Naive thymus-derived CD8-positive, alpha-beta T cell (primary cell): ENCODE measurements around the gene TXLNG. TPM values are rescaled to one million over a fixed set of nuclear protein-coding genes. Genes with fewer than 3 reads are reported as not detected.
"Not testable (repeated sequence)": the region's sequence is repeated elsewhere in the genome, so short reads cannot be mapped to it uniquely, and the experiment has no call there.

Source experiments
- ATAC-seq, 2 donors: fragments of 150-1000 bp; cut with Tn5 transposase in 1 of 2; sonication (Bioruptor Pico), chemical (Tn5 transposase) in 1 of 2; 1 replicate in 1 of 2; 2 replicates in 1 of 2; pipeline ENCODE4 v1.10.0; 2021; ENCODE audit warnings: mild to moderate bottlenecking in 2 of 2, moderate library complexity in 2 of 2
- POLR2A ChIA-PET: fragments of 350-600 bp; sonication (Branson Sonifier 250); formaldehyde crosslinking; loops from one replicate; lab custom pipeline; 2021; ENCODE audit warnings: antibody characterized with exemption; lab: Charles Lee
- DNase-seq, 10 donors: peaks; one replicate each; pipeline versions ENCODE4 v3.0.0 to v3.0.0-alpha.2; 2020 to 2022
- H3K27ac Mint-ChIP-seq, 10 donors: one replicate each; pipeline ENCODE4 v1.8.0; 2020 to 2022; ENCODE audit warnings: mild to moderate bottlenecking in 10 of 10, mixed read lengths in 10 of 10, moderate library complexity in 4 of 10, inconsistent platforms in 1 of 10
- H3K27me3 Mint-ChIP-seq, 5 donors: one replicate each; pipeline ENCODE4 v1.8.0; 2021 to 2022; ENCODE audit warnings: mixed read lengths in 5 of 5
- H3K36me3 Mint-ChIP-seq, 3 donors: one replicate each; pipeline ENCODE4 v1.8.0; 2020 to 2022; ENCODE audit warnings: mixed read lengths in 3 of 3, mild to moderate bottlenecking in 2 of 3, inconsistent platforms in 1 of 3
- H3K4me1 Mint-ChIP-seq, 4 donors: one replicate each; pipeline ENCODE4 v1.8.0; 2021 to 2022; ENCODE audit warnings: mixed read lengths in 4 of 4
- H3K4me3 Mint-ChIP-seq, 10 donors: one replicate each; pipeline ENCODE4 v1.8.0; 2020 to 2022; ENCODE audit warnings: mild to moderate bottlenecking in 10 of 10, mixed read lengths in 10 of 10, moderate library complexity in 6 of 10, inconsistent platforms in 1 of 10
- H3K9me3 Mint-ChIP-seq, 9 donors: one replicate each; pipeline ENCODE4 v1.8.0; 2020 to 2022; ENCODE audit warnings: mixed read lengths in 9 of 9, mild to moderate bottlenecking in 3 of 9, inconsistent platforms in 1 of 9, moderate library complexity in 1 of 9
- polyA plus RNA-seq, 3 donors: library from polyadenylated mRNA; unstranded; fragments of 300-500 nt; fragmentation: Illumina TruSeq; gene quantifications; one replicate each; pipeline ENCODE4 v1.2.3, GENCODE V29; 2021
- total RNA-seq, 8 experiments: library from RNA in 2 of 8; stranded (reverse) in 2 of 8; gene quantifications; one replicate each; pipeline ENCODE4 v1.2.3 and lab custom pipeline; 2021 to 2026

The TXLNG gene
- total RNA-seq (10 to 100 TPM; 26.0 to 26.5 TPM), polyA plus RNA-seq (10 to 100 TPM; 15.7 to 28.4 (median 18.4) TPM), total RNA-seq (lab: John Stamatoyannopoulos, UW) (68.4 to 178 (median 108) reads per million in 6 experiments)

- Mint-ChIP-seq H3K9me3 (no peaks in the 10 kb centered on the region), H3K4me3 (peak within 1 kb of the TSS; percentile 93 to 100 (median 98)), H3K27me3 (no peaks in the 10 kb centered on the region), H3K36me3 (peaks cover 0 to 7% (median 0%) of the 10 kb centered on the region in 3 donors), H3K27ac (peak within 1 kb of the TSS; percentile 90 to 97 (median 94)), H3K4me1 (peaks cover 6 to 24% (median 14%) of the 10 kb centered on the region in 4 donors)
- POLR2A ChIA-PET = interaction anchor here (0.6 to 1.0 kb wide), 3 partner anchors 67 to 77 kb away, joined by 4 to 9 read pairs (median 4); partner anchors contain the start of gene SYAP1
- peak; percentile 91 to 93 for ATAC-seq
- peak; percentile 79 to 98 (median 93) for DNase-seq
Observed at GRCh38 chrX:16786139-16786790, at the start of gene TXLNG. TSS of gene TXLNG (plus strand) at chrX:16786466. CDS start at chrX:16786488, 22 bp downstream.

DNA sequence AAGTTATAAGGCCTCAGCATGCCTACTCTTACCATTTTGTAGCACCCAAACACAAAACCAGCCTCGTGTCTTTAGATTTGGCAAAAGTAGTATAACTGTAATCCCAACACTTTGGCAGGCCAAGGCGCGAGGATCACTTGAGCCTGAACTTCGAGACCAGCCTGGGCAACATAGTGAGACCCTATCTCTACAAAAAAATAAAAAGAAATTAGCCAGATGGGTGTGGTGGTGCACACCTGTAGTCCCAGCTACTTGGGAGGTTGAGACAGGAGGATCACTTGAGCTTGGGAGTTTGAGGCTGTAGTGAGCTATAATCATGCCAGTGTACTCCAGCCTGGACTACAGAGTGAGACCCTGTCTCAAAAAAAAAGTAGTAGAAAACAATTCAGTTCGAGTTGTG lies 49.2 kb upstream of the TXLNG start:
- no peak overlapping the region for H3K27ac Mint-ChIP-seq
- H3K36me3 Mint-ChIP-seq = peaks cover 0 to 56% (median 0%) of the 10 kb centered on the region in 3 donors
- H3K27me3 Mint-ChIP-seq = no peaks in the 10 kb centered on the region

DNA sequence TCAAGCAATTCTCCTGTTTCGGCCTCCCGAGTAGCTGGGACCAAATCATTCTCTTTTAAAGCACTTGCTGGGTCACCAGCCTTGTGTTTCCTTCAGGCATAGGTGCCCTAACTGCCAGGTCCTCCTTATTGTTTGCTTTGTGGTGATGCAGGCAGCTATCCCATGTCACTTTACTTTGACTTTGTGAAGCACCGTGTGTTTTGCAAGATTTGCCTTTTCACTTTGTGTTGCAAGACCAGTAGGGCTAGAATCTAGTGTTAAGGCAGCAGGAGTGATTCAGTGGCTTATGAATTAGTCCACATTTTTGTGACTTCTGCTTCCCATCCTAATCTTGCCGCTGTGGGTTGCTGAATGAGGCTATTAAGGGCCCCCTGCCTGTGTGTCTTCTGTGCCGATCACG lies 46.7 kb upstream of the TXLNG start:
- no peak for ATAC-seq
- Mint-ChIP-seq H3K4me3 (no peak overlapping the region), H3K36me3 (peaks cover 3 to 71% (median 5%) of the 10 kb centered on the region in 3 donors), H3K9me3 (no peaks in the 10 kb centered on the region), H3K27me3 (no peaks in the 10 kb centered on the region), H3K4me1 (no peaks in the 10 kb centered on the region), H3K27ac (peak overlapping the region in 4 of 10 donors; percentile 9 to 74 (median 44))
- no peak for DNase-seq
- POLR2A ChIA-PET = no interaction called here

More for the DNA sequence above, 49.2 kb upstream of the TXLNG start:
- POLR2A ChIA-PET = no interaction called here
- no peak for DNase-seq
- Mint-ChIP-seq H3K4me1 (peaks cover 3 to 8% (median 6%) of the 10 kb centered on the region in 4 donors), H3K9me3 (no peaks in the 10 kb centered on the region), H3K4me3 (no peak overlapping the region)
- ATAC-seq = no peak

GRCh38 chrX:16743604-16744325 lies 42.5 kb upstream of the TXLNG start:
- ATAC-seq (no peak), DNase-seq (no peak)
- Mint-ChIP-seq H3K36me3 (peaks cover 3 to 73% (median 5%) of the 10 kb centered on the region in 3 donors), H3K4me1 (no peaks in the 10 kb centered on the region), H3K27ac (peak overlapping the region in 1 of 10 donors; percentile 11), H3K4me3 (no peak overlapping the region), H3K27me3 (no peaks in the 10 kb centered on the region), H3K9me3 (no peaks in the 10 kb centered on the region)
- POLR2A ChIA-PET = no interaction called here

DNA sequence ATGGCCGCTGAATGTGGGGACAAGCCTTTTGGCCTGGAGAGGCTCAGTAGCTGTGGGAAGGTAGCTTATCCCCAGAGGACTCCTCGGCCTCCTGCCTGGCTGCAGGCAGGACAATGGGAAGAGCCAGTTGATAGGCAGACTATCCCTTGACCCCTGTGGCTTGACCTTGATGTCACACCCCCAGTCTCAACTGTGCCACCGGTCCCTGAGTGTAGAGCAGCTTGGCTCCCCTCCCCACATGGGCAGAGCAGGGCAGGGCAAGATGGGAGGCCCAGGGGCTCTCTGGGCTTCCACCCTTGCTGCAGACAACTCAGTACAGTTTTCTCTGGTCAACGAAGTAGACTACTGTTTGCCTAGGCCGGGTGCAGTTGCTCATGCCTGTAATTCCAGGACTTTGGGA lies 41.2 kb upstream of the TXLNG start:
- Mint-ChIP-seq H3K36me3 (peaks cover 3 to 67% (median 5%) of the 10 kb centered on the region in 3 donors), H3K9me3 (no peaks in the 10 kb centered on the region), H3K4me3 (peak overlapping the region in 1 of 10 donors; percentile 15), H3K4me1 (no peaks in the 10 kb centered on the region), H3K27ac (peak overlapping the region in 4 of 10 donors; percentile 14 to 71 (median 39)), H3K27me3 (no peaks in the 10 kb centered on the region)
- ATAC-seq = no peak
- POLR2A ChIA-PET = no interaction called here
- no peak for DNase-seq

GRCh38 chrX:16745659-16746058 lies 40.6 kb upstream of the TXLNG start:
- H3K27me3 Mint-ChIP-seq = no peaks in the 10 kb centered on the region
- H3K9me3 Mint-ChIP-seq = no peaks in the 10 kb centered on the region
- H3K4me1 Mint-ChIP-seq = no peaks in the 10 kb centered on the region
- H3K36me3 Mint-ChIP-seq = peaks cover 3 to 67% (median 5%) of the 10 kb centered on the region in 3 donors
- ATAC-seq (no peak), DNase-seq (no peak)
- POLR2A ChIA-PET = no interaction called here
- H3K4me3 Mint-ChIP-seq = no peak overlapping the region
- peak overlapping the region in 1 of 10 donors; percentile 71 for H3K27ac Mint-ChIP-seq

DNA sequence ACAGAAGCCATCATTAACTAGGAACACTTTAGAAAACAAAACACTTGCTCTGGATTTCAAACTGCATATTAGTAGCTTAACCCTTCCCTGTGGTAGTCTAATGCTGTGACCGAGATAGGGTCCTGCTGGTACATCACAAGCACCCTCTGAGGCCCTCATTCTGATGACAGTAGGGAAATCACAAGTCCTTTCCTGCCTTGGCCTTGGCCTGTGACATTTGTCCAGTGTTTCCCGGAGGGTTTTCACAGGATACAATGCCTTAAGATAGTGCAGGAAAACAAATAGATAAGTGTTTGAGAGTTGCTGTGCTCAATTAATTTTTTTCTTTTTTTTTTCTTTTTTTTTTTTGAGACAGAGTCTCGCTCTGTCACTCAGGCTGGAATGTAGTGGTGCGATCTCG lies 37.8 kb upstream of the TXLNG start:
- Mint-ChIP-seq H3K4me1 (peaks cover 0 to 3% (median 0%) of the 10 kb centered on the region in 4 donors), H3K4me3 (no peak overlapping the region), H3K36me3 (peaks cover 3 to 56% (median 5%) of the 10 kb centered on the region in 3 donors), H3K27me3 (no peaks in the 10 kb centered on the region), H3K27ac (no peak overlapping the region), H3K9me3 (no peaks in the 10 kb centered on the region)
- DNase-seq (no peak), ATAC-seq (no peak)
- POLR2A ChIA-PET = no interaction called here

DNA sequence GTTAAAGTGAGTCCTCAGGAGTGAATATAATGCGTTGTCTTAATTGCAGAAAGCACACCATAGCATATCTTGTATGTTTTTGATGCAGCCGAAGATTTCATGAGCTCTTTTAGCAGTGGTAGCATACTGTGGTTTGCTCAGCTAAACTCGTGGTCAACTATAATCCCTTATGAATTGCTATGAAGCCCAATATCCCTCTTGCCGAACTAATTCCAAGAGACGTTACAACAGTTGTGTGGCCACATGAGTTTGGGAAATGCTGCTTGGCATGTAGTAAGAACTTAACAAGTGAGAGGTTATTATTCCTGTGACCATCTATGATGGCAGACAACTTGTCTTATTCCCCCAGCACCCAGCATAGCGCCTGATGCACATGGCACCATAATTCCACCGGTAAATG lies 36.1 kb upstream of the TXLNG start:
- POLR2A ChIA-PET = interaction anchor here (0.5 kb wide), 1 partner anchor 31 kb away, joined by 3 read pairs; the partner anchor contains the start of gene SYAP1
- H3K9me3 Mint-ChIP-seq = no peaks in the 10 kb centered on the region
- no peak overlapping the region for H3K4me3 Mint-ChIP-seq
- no peaks in the 10 kb centered on the region for H3K27me3 Mint-ChIP-seq
- peaks cover 0 to 3% (median 0%) of the 10 kb centered on the region in 4 donors for H3K4me1 Mint-ChIP-seq
- peaks cover 0 to 57% (median 5%) of the 10 kb centered on the region in 3 donors for H3K36me3 Mint-ChIP-seq
- peak overlapping the region in 1 of 10 donors; percentile 63 for H3K27ac Mint-ChIP-seq
- DNase-seq (no peak), ATAC-seq (no peak)

DNA sequence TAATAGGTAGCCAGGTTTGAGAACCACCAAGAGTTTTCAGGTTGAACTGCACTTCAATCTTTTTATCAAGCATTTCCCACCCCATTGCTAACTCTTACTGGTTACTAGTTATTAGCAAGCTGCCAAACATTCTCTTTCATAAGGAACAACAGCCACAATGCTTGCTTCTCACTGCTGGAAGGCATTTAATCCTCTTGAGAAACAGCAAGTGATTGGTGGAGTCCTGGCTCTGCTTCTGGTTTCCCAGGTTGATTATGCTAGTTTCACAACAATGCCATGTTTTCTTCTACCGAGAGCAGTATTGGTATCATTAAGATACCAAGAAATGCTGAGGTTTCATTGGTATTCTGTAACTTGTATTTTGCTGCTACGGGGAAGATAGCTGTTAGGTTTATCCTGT lies 32.2 kb upstream of the TXLNG start:
- Mint-ChIP-seq H3K4me1 (peaks cover 0 to 3% (median 0%) of the 10 kb centered on the region in 4 donors), H3K4me3 (no peak overlapping the region), H3K27ac (peak overlapping the region in 1 of 10 donors; percentile 34), H3K36me3 (peaks cover 7 to 56% (median 16%) of the 10 kb centered on the region in 3 donors), H3K9me3 (no peaks in the 10 kb centered on the region), H3K27me3 (no peaks in the 10 kb centered on the region)
- DNase-seq (no peak), ATAC-seq (no peak)
- POLR2A ChIA-PET = no interaction called here

GRCh38 chrX:16756724-16757123 lies 29.5 kb upstream of the TXLNG start:
- H3K27me3 Mint-ChIP-seq = no peaks in the 10 kb centered on the region
- no peak overlapping the region for H3K4me3 Mint-ChIP-seq
- no peaks in the 10 kb centered on the region for H3K9me3 Mint-ChIP-seq
- no peak overlapping the region for H3K27ac Mint-ChIP-seq
- POLR2A ChIA-PET = no interaction called here
- DNase-seq = no peak
- no peak for ATAC-seq
- H3K36me3 Mint-ChIP-seq = peaks cover 9 to 66% (median 16%) of the 10 kb centered on the region in 3 donors
- peaks cover 0 to 3% (median 0%) of the 10 kb centered on the region in 4 donors for H3K4me1 Mint-ChIP-seq

- not testable (repeated sequence) for H3K4me1 Mint-ChIP-seq, DNase-seq, H3K4me3 Mint-ChIP-seq, ATAC-seq, H3K27ac Mint-ChIP-seq, H3K27me3 Mint-ChIP-seq, H3K9me3 Mint-ChIP-seq
- POLR2A ChIA-PET = interaction anchor here (0.7 kb wide), 1 partner anchor 23 kb away, joined by 4 read pairs; no protein-coding TSS in a partner anchor
- peaks cover 7 to 37% (median 7%) of the 10 kb centered on the region in 3 donors for H3K36me3 Mint-ChIP-seq
Observed at GRCh38 chrX:16761500-16761899, 24.8 kb upstream of the TXLNG start.

DNA sequence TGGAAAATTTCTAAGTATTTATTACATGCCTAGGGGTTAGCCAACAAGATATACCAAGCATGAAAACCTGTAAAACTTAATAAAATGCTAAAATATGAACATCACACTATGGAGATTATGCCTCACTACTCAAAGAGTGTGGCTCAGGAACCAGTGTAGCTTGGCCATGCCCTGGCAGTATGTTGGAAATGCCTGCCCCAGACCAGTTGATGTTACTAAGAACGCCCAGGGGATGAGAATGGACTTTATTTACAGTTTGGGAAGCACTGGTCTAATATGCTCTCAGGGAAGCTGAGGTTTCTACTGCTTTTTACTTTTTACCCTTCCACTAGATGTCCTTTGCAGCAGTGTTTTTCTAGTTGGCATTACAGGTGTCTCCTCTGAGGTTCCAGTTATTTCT lies 23.7 kb upstream of the TXLNG start:
- peak overlapping the region in 4 of 10 donors; percentile 26 to 69 (median 62) for H3K27ac Mint-ChIP-seq
- no peak for DNase-seq
- POLR2A ChIA-PET = no interaction called here
- no peaks in the 10 kb centered on the region for H3K4me1 Mint-ChIP-seq
- ATAC-seq = no peak
- H3K36me3 Mint-ChIP-seq = peaks cover 0 to 28% (median 2%) of the 10 kb centered on the region in 3 donors
- no peaks in the 10 kb centered on the region for H3K9me3 Mint-ChIP-seq
- no peak overlapping the region for H3K4me3 Mint-ChIP-seq
- H3K27me3 Mint-ChIP-seq = no peaks in the 10 kb centered on the region

- H3K36me3 Mint-ChIP-seq = peaks cover 0 to 8% (median 0%) of the 10 kb centered on the region in 3 donors
- DNase-seq = no peak
- POLR2A ChIA-PET = no interaction called here
- no peak for ATAC-seq
- H3K4me1 Mint-ChIP-seq = no peaks in the 10 kb centered on the region
- no peak overlapping the region for H3K4me3 Mint-ChIP-seq
- H3K9me3 Mint-ChIP-seq = no peaks in the 10 kb centered on the region
- no peak overlapping the region for H3K27ac Mint-ChIP-seq
- no peaks in the 10 kb centered on the region for H3K27me3 Mint-ChIP-seq
Observed at GRCh38 chrX:16765594-16765993, 20.7 kb upstream of the TXLNG start.
